Retinal pigment epithelial cell (primary cell): ENCODE measurements around the gene MYL5.

ENCODE experiments used
- DNase-seq: peaks from one replicate; pipeline ENCODE4 v3.0.0-alpha.2; 2010; ENCODE audit warnings: low read depth
- H3K4me3 ChIP-seq: 2 replicates; pipeline ENCODE4 v1.5.1; 2011; ENCODE audit warnings: mild to moderate bottlenecking, low read length, control low read depth, moderate library complexity
- CTCF ChIP-seq: conservative IDR thresholded peaks from 2 replicates; pipeline ENCODE4 v1.5.1; 2011; ENCODE audit warnings: low read depth, low read length, control low read depth, inconsistent platforms

Gene MYL5

GRCh38 chr4:676871-677235, 2.5 kb downstream of the MYL5 start:
- no peak overlapping the region for H3K4me3 ChIP-seq
- TF ChIP-seq CTCF = no peak
- no peak for DNase-seq

- no peak for TF ChIP-seq CTCF
- H3K4me3 ChIP-seq = no peak overlapping the region
- DNase-seq = no peak
Observed at GRCh38 chr4:677431-678293, 3.3 kb downstream of the MYL5 start.

GRCh38 chr4:678331-679103, 4.2 kb downstream of the MYL5 start:
- TF ChIP-seq CTCF = no peak
- H3K4me3 ChIP-seq = no peak overlapping the region

GRCh38 chr4:679104-679481, 4.8 kb downstream of the MYL5 start:
- no peak overlapping the region for H3K4me3 ChIP-seq
- no peak for TF ChIP-seq CTCF
- DNase-seq = no peak

More at GRCh38 chr4:678331-679103, 4.2 kb downstream of the MYL5 start:
- no peak for DNase-seq

GRCh38 chr4:679629-680028, 5.3 kb downstream of the MYL5 start:
- no peak for DNase-seq
- TF ChIP-seq CTCF = no peak
- no peak overlapping the region for H3K4me3 ChIP-seq

GRCh38 chr4:680091-680490, 5.7 kb downstream of the MYL5 start:
- no peak overlapping the region for H3K4me3 ChIP-seq
- no peak for DNase-seq
- TF ChIP-seq CTCF = no peak
